SK-N-SH treated with all-trans-retinoic acid at 6 μM for 48 hours (cell line): ENCODE data around the gene SEMA6B.

Source experiments
- ATAC-seq: fragments of 200-7000 bp; cut with Tn5 transposase; 3 replicates; pipeline ENCODE4 v1.9.1; 2020; ENCODE audit warnings: mild to moderate bottlenecking, moderate library complexity
- ARNTL ChIP-seq: fragments of 450-650 bp; formaldehyde crosslinking; IDR thresholded peaks from 2 replicates; pipeline ENCODE4 v1.5.0; 2020; ENCODE audit warnings: low read depth, mild to moderate bottlenecking, moderate library complexity, borderline replicate concordance
- BACH2 ChIP-seq: fragments of 250-450 bp; sonication (Bioruptor Pico); IDR thresholded peaks from 2 replicates; pipeline ENCODE4 v1.9.0; 2021; ENCODE audit warnings: mild to moderate bottlenecking, borderline replicate concordance
- CREB5 ChIP-seq: fragments of 250-450 bp; sonication (Bioruptor Pico); IDR thresholded peaks from 2 replicates; pipeline ENCODE4 v1.5.1; 2020; ENCODE audit warnings: low read depth, mild to moderate bottlenecking, moderate library complexity
- CSDC2 ChIP-seq: fragments of 250-450 bp; sonication (Bioruptor Pico); IDR thresholded peaks from 2 replicates; pipeline ENCODE4 v1.5.0; 2020; ENCODE audit warnings: mild to moderate bottlenecking, moderate library complexity
- ESRRG ChIP-seq: fragments of 250-450 bp; sonication (Bioruptor Pico); IDR thresholded peaks from 2 replicates; pipeline ENCODE4 v1.6.1; 2021; ENCODE audit warnings: mild to moderate bottlenecking
- GLIS3 ChIP-seq: fragments of 250-450 bp; sonication (Bioruptor Pico); IDR thresholded peaks from 2 replicates; pipeline ENCODE4 v1.5.0; 2020; ENCODE audit warnings: mild to moderate bottlenecking, moderate library complexity
- ISL1 ChIP-seq: fragments of 250-450 bp; sonication (Bioruptor Pico); IDR thresholded peaks from 2 replicates; pipeline ENCODE4 v2.1.2; 2022; ENCODE audit warnings: mild to moderate bottlenecking, moderate library complexity
- OSR1 ChIP-seq: fragments of 250-450 bp; sonication (Bioruptor Pico); IDR thresholded peaks from 2 replicates; pipeline ENCODE4 v1.8.0; 2022; ENCODE audit warnings: moderate library complexity, mild to moderate bottlenecking, inconsistent platforms
- PATZ1 ChIP-seq: fragments of 250-450 bp; sonication (Bioruptor Pico); IDR thresholded peaks from 2 replicates; pipeline ENCODE4 v1.8.0; 2020; ENCODE audit warnings: mild to moderate bottlenecking, moderate library complexity, borderline replicate concordance
- PPARA ChIP-seq: fragments of 250-450 bp; sonication (Bioruptor Pico); IDR thresholded peaks from 2 replicates; pipeline ENCODE4 v1.5.0; 2020; ENCODE audit warnings: mild to moderate bottlenecking, borderline replicate concordance
- TCF4 ChIP-seq: fragments of 250-450 bp; sonication (Bioruptor Pico); IDR thresholded peaks from 2 replicates; pipeline ENCODE4 v1.8.0; 2021; ENCODE audit warnings: mild to moderate bottlenecking, moderate library complexity, borderline replicate concordance
- TOX ChIP-seq: fragments of 250-450 bp; sonication (Bioruptor Pico); IDR thresholded peaks from 2 replicates; pipeline ENCODE4 v1.8.0; 2021; ENCODE audit warnings: mild to moderate bottlenecking, moderate library complexity, borderline replicate concordance
- ZC3H10 ChIP-seq: fragments of 250-450 bp; sonication (Bioruptor Pico); IDR thresholded peaks from 2 replicates; pipeline ENCODE4 v1.5.1; 2021; ENCODE audit warnings: mild to moderate bottlenecking, moderate library complexity
- ZFP3 ChIP-seq: fragments of 250-450 bp; sonication (Bioruptor Pico); IDR thresholded peaks from 2 replicates; pipeline ENCODE4 v1.5.0; 2020; ENCODE audit warnings: mild to moderate bottlenecking, moderate library complexity
- ZNF565 ChIP-seq: fragments of 450-650 bp; formaldehyde crosslinking; conservative IDR thresholded peaks from 2 replicates; pipeline ENCODE4 v1.5.0; 2020; ENCODE audit warnings: low read depth, mild to moderate bottlenecking, moderate library complexity
- ZNF70 ChIP-seq: fragments of 450-650 bp; formaldehyde crosslinking; IDR thresholded peaks from 2 replicates; pipeline ENCODE4 v1.5.0; 2020; ENCODE audit warnings: mild to moderate bottlenecking, moderate library complexity
- TF ChIP-seq, protein P1 (sequence below): fragments of 250-450 bp; sonication (Bioruptor Pico); IDR thresholded peaks from 2 replicates; pipeline ENCODE4 v1.8.0; 2021; ENCODE audit warnings: low read depth, mild to moderate bottlenecking, moderate library complexity, borderline replicate concordance
- TF ChIP-seq, protein P2 (sequence below): fragments of 250-450 bp; sonication (Bioruptor Pico); IDR thresholded peaks from 2 replicates; pipeline ENCODE4 v1.5.0; 2020; ENCODE audit warnings: mild to moderate bottlenecking, moderate library complexity
- TF ChIP-seq, protein P3 (sequence below): fragments of 250-450 bp; sonication (Bioruptor Pico); IDR thresholded peaks from 2 replicates; pipeline ENCODE4 v1.5.1; 2021; ENCODE audit warnings: mild to moderate bottlenecking, moderate library complexity

SEMA6B gene

GRCh38 chr19:4531562-4532165 is 27.8 kb downstream of the SEMA6B start:
- ATAC-seq: peak; percentile 31
- no peak for TF ChIP-seq ZC3H10 (CRISPR knock-in tag)
- TF ChIP-seq OSR1 (CRISPR knock-in tag): no peak
- TF ChIP-seq CSDC2: no peak
- TF ChIP-seq BACH2 (CRISPR knock-in tag): no peak
- TF ChIP-seq, protein P1, sequence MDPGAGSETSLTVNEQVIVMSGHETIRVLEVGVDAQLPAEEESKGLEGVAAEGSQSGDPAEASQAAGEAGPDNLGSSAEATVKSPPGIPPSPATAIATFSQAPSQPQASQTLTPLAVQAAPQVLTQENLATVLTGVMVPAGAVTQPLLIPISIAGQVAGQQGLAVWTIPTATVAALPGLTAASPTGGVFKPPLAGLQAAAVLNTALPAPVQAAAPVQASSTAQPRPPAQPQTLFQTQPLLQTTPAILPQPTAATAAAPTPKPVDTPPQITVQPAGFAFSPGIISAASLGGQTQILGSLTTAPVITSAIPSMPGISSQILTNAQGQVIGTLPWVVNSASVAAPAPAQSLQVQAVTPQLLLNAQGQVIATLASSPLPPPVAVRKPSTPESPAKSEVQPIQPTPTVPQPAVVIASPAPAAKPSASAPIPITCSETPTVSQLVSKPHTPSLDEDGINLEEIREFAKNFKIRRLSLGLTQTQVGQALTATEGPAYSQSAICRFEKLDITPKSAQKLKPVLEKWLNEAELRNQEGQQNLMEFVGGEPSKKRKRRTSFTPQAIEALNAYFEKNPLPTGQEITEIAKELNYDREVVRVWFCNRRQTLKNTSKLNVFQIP (CRISPR knock-in tag): no peak
- TF ChIP-seq, protein P2, sequence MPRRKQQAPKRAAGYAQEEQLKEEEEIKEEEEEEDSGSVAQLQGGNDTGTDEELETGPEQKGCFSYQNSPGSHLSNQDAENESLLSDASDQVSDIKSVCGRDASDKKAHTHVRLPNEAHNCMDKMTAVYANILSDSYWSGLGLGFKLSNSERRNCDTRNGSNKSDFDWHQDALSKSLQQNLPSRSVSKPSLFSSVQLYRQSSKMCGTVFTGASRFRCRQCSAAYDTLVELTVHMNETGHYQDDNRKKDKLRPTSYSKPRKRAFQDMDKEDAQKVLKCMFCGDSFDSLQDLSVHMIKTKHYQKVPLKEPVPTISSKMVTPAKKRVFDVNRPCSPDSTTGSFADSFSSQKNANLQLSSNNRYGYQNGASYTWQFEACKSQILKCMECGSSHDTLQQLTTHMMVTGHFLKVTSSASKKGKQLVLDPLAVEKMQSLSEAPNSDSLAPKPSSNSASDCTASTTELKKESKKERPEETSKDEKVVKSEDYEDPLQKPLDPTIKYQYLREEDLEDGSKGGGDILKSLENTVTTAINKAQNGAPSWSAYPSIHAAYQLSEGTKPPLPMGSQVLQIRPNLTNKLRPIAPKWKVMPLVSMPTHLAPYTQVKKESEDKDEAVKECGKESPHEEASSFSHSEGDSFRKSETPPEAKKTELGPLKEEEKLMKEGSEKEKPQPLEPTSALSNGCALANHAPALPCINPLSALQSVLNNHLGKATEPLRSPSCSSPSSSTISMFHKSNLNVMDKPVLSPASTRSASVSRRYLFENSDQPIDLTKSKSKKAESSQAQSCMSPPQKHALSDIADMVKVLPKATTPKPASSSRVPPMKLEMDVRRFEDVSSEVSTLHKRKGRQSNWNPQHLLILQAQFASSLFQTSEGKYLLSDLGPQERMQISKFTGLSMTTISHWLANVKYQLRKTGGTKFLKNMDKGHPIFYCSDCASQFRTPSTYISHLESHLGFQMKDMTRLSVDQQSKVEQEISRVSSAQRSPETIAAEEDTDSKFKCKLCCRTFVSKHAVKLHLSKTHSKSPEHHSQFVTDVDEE: no peak
- TF ChIP-seq PATZ1 (CRISPR knock-in tag): no peak
- no peak for TF ChIP-seq ISL1 (CRISPR knock-in tag)
- TF ChIP-seq ZNF70: no peak
- TF ChIP-seq ZNF565: no peak
- TF ChIP-seq, protein P3, sequence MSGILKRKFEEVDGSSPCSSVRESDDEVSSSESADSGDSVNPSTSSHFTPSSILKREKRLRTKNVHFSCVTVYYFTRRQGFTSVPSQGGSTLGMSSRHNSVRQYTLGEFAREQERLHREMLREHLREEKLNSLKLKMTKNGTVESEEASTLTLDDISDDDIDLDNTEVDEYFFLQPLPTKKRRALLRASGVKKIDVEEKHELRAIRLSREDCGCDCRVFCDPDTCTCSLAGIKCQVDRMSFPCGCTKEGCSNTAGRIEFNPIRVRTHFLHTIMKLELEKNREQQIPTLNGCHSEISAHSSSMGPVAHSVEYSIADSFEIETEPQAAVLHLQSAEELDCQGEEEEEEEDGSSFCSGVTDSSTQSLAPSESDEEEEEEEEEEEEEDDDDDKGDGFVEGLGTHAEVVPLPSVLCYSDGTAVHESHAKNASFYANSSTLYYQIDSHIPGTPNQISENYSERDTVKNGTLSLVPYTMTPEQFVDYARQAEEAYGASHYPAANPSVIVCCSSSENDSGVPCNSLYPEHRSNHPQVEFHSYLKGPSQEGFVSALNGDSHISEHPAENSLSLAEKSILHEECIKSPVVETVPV (CRISPR knock-in tag): no peak
- no peak for TF ChIP-seq TCF4 (CRISPR knock-in tag)
- no peak for TF ChIP-seq GLIS3 (CRISPR knock-in tag)
- TF ChIP-seq CREB5 (CRISPR knock-in tag): no peak

GRCh38 chr19:4529924-4530522 is 29.5 kb downstream of the SEMA6B start:
- no peak for ATAC-seq
- TF ChIP-seq ARNTL (no peak), PPARA (CRISPR knock-in tag) (no peak), ZFP3 (CRISPR knock-in tag) (no peak), CSDC2 (no peak), ISL1 (CRISPR knock-in tag) (no peak), BACH2 (CRISPR knock-in tag) (no peak), GLIS3 (CRISPR knock-in tag) (no peak), TOX (CRISPR knock-in tag) (no peak), PATZ1 (CRISPR knock-in tag) (no peak), TCF4 (CRISPR knock-in tag) (no peak), ZNF70 (no peak), ESRRG (CRISPR knock-in tag) (no peak), CREB5 (CRISPR knock-in tag) (no peak)
- TF ChIP-seq, protein P1 (CRISPR knock-in tag): no peak
- TF ChIP-seq, protein P3 (CRISPR knock-in tag): no peak
